Right cardiac atrium (tissue), 5 donors: ENCODE data around the gene P2RY12. TPM values are rescaled to one million over a fixed set of nuclear protein-coding genes. Genes with fewer than 3 reads are reported as not detected.

ENCODE experiments used
- ATAC-seq, 2 donors: fragments of 200-7000 bp; cut with Tn5 transposase; one replicate each; pipeline versions ENCODE4 v1.8.0 to v1.9.1; 2020; ENCODE audit warnings: moderate library complexity in 2 of 2, mild to moderate bottlenecking in 1 of 2
- DNase-seq, 3 donors: peaks; one replicate each; pipeline ENCODE4 v3.0.0-alpha.2; 2020
- H3K27ac ChIP-seq: one replicate; pipeline ENCODE4 v1.5.1; 2013; ENCODE audit warnings: mild to moderate bottlenecking, low read length, control low read depth, moderate library complexity
- H3K27me3 ChIP-seq: one replicate; pipeline ENCODE4 v1.6.1; 2013; ENCODE audit not compliant: control insufficient read depth, insufficient read depth
- H3K4me1 ChIP-seq: one replicate; pipeline ENCODE4 v1.6.1; 2013; ENCODE audit warnings: low read length; ENCODE audit not compliant: control insufficient read depth, insufficient read depth
- H3K4me3 ChIP-seq: one replicate; pipeline ENCODE4 v1.5.1; 2013; ENCODE audit warnings: low read length, control low read depth
- H3K9me3 ChIP-seq: one replicate; pipeline ENCODE4 v1.6.1; 2013; ENCODE audit warnings: low read length; ENCODE audit not compliant: control insufficient read depth
- WGBS: extraction: QIAGEN DNeasy Blood & Tissue Kit; methylation state at CpG from one replicate; pipeline ENCODE4 v1.1.7; 2013; 5-methylcytosine and 5-hydroxymethylcytosine counted together
- intact Hi-C, 4 donors: fragments of 100-400 bp; cut with DNase I; formaldehyde crosslinking; loops; one replicate each; pipeline versions ENCODE4 v1.11.0 to v1.14.0; 2022 to 2023
- polyA plus RNA-seq: library from polyadenylated mRNA; stranded (reverse); fragments of 200-250 nt; gene quantifications from one replicate; pipeline ENCODE4 v1.2.3, GENCODE V29; 2013
- total RNA-seq, 4 donors: library from RNA; stranded (reverse); fragmentation: NEBNext Ultra II Directional; extraction: Animal tissue kit (Norgen Biotek cat#: 25700); gene quantifications; one replicate each; pipeline ENCODE4 v1.2.1, GENCODE V29; 2021
- donor health status: healthy with polysubstance abuse.
- donor health status: DM: no; HTN: yes; CAD: no.
- donor health status: DM: no; HTN: no; CAD: no.
- donor health status: DM: no; HTN: yes; CAD: no; lungs with severe emphysema.
- donor health status: DM: yes; HTN: yes; CAD: no.

P2RY12 gene
- total and polyA plus RNA-seq, 5 donors, result 1.2 to 4.0 (median 1.4) TPM

- H3K4me1 ChIP-seq, result no peaks in the 10 kb centered on the region
- ATAC-seq (no peak), DNase-seq (no peak)
- H3K4me3 ChIP-seq, result no peak overlapping the region
- H3K27me3 ChIP-seq, result no peaks in the 10 kb centered on the region
- no peak overlapping the region for H3K27ac ChIP-seq
- intact Hi-C loops, result no loop called here
- no peaks in the 10 kb centered on the region for H3K9me3 ChIP-seq
- WGBS, result 92% methylated on average over 4 of the region's 4 CpGs
Measured at GRCh38 chr3:151319628-151320027, 64.9 kb downstream of the P2RY12 start.

- H3K27ac ChIP-seq, result no peak overlapping the region
- no peaks in the 10 kb centered on the region for H3K9me3 ChIP-seq
- no peaks in the 10 kb centered on the region for H3K4me1 ChIP-seq
- intact Hi-C loops, result no loop called here
- H3K4me3 ChIP-seq, result no peak overlapping the region
- DNase-seq, result no peak
- 86% methylated on average over 7 of the region's 7 CpGs for WGBS
- no peak for ATAC-seq
- no peaks in the 10 kb centered on the region for H3K27me3 ChIP-seq
Measured at GRCh38 chr3:151318991-151319390, 65.6 kb downstream of the P2RY12 start.

- intact Hi-C loops, result no loop called here
- H3K4me1 ChIP-seq, result no peaks in the 10 kb centered on the region
- H3K27ac ChIP-seq, result no peak overlapping the region
- H3K27me3 ChIP-seq, result no peaks in the 10 kb centered on the region
- H3K9me3 ChIP-seq, result no peaks in the 10 kb centered on the region
- DNase-seq, result no peak
- H3K4me3 ChIP-seq, result no peak overlapping the region
- ATAC-seq, result no peak
Measured at GRCh38 chr3:151318313-151318712, 66.2 kb downstream of the P2RY12 start.

GRCh38 chr3:151316267-151316991 lies 68.1 kb downstream of the P2RY12 start, which contains the start of gene GPR87:
Gene GPR87 (minus strand): TSS chr3:151316820. CDS start chr3:151300100, 16,720 bp downstream.
- Histone ChIP-seq H3K9me3 (no peaks in the 10 kb centered on the region), H3K27ac (no peak within 1 kb of the TSS), H3K4me1 (no peaks in the 10 kb centered on the region), H3K4me3 (no peak within 1 kb of the TSS), H3K27me3 (no peaks in the 10 kb centered on the region)
- no peak for DNase-seq
- ATAC-seq, result no peak
- intact Hi-C loops, result no loop called here
- 75% methylated on average over 7 of the region's 7 CpGs for WGBS

GRCh38 chr3:151315846-151316245 lies 68.7 kb downstream of the P2RY12 start:
- intact Hi-C loops, result no loop called here
- 76% methylated on average over 2 of the region's 2 CpGs for WGBS

GRCh38 chr3:151315136-151315535 lies 69.4 kb downstream of the P2RY12 start:
- WGBS, result 80% methylated on average over 2 of the region's 2 CpGs
- Histone ChIP-seq H3K9me3 (no peaks in the 10 kb centered on the region), H3K27ac (no peak overlapping the region), H3K4me3 (no peak overlapping the region), H3K27me3 (no peaks in the 10 kb centered on the region), H3K4me1 (no peaks in the 10 kb centered on the region)
- DNase-seq (no peak), ATAC-seq (no peak)
- intact Hi-C loops, result no loop called here

More at GRCh38 chr3:151315846-151316245, 68.7 kb downstream of the P2RY12 start:
- no peak for DNase-seq
- Histone ChIP-seq H3K4me1 (no peaks in the 10 kb centered on the region), H3K27ac (no peak overlapping the region), H3K9me3 (no peaks in the 10 kb centered on the region), H3K4me3 (no peak overlapping the region), H3K27me3 (no peaks in the 10 kb centered on the region)
- no peak for ATAC-seq

GRCh38 chr3:151314593-151314992 lies 70.0 kb downstream of the P2RY12 start:
- H3K4me1 ChIP-seq, result no peaks in the 10 kb centered on the region
- 95% methylated on average over 5 of the region's 5 CpGs for WGBS
- DNase-seq (no peak), ATAC-seq (no peak)
- no peak overlapping the region for H3K27ac ChIP-seq
- no peak overlapping the region for H3K4me3 ChIP-seq
- H3K27me3 ChIP-seq, result no peaks in the 10 kb centered on the region
- no peaks in the 10 kb centered on the region for H3K9me3 ChIP-seq
- intact Hi-C loops, result no loop called here

GRCh38 chr3:151314137-151314536 lies 70.4 kb downstream of the P2RY12 start:
- Histone ChIP-seq H3K27me3 (no peaks in the 10 kb centered on the region), H3K4me3 (no peak overlapping the region), H3K4me1 (no peaks in the 10 kb centered on the region), H3K27ac (no peak overlapping the region), H3K9me3 (no peaks in the 10 kb centered on the region)
- intact Hi-C loops, result no loop called here
- ATAC-seq (no peak), DNase-seq (no peak)
- 96% methylated on average over 2 of the region's 2 CpGs for WGBS

- WGBS, result 94% methylated on average over 3 of the region's 3 CpGs
- Histone ChIP-seq H3K4me1 (no peaks in the 10 kb centered on the region), H3K4me3 (no peak overlapping the region), H3K27ac (no peak overlapping the region), H3K27me3 (no peaks in the 10 kb centered on the region), H3K9me3 (no peaks in the 10 kb centered on the region)
- DNase-seq (no peak), ATAC-seq (no peak)
- intact Hi-C loops, result no loop called here
Measured at GRCh38 chr3:151312972-151313371, 71.6 kb downstream of the P2RY12 start.

- Histone ChIP-seq H3K4me3 (no peak overlapping the region), H3K4me1 (peaks cover 1% of the 10 kb centered on the region), H3K9me3 (no peaks in the 10 kb centered on the region), H3K27ac (no peak overlapping the region), H3K27me3 (no peaks in the 10 kb centered on the region)
- intact Hi-C loops, result no loop called here
- DNase-seq (no peak), ATAC-seq (no peak)
- 97% methylated on average over 2 of the region's 2 CpGs for whole genome bisulfite sequencing
Measured at GRCh38 chr3:151309566-151309965, 75.0 kb downstream of the P2RY12 start.

- 90% methylated on average over 1 of the region's 1 CpG for WGBS
- H3K4me1 ChIP-seq, result peaks cover 1% of the 10 kb centered on the region
- no peak overlapping the region for H3K4me3 ChIP-seq
- intact Hi-C loops, result no loop called here
- no peaks in the 10 kb centered on the region for H3K27me3 ChIP-seq
- ATAC-seq (no peak), DNase-seq (no peak)
- no peaks in the 10 kb centered on the region for H3K9me3 ChIP-seq
- no peak overlapping the region for H3K27ac ChIP-seq
Measured at GRCh38 chr3:151307583-151308488, 76.7 kb downstream of the P2RY12 start.
